K562 (cell line): ENCODE data around the gene METTL25B. TPM values are rescaled to one million over a fixed set of nuclear protein-coding genes. Genes with fewer than 3 reads are reported as not detected.
A peak's percentile ranks its signal among the peaks of the same experiment; 100 is the strongest.

ENCODE experiments used
- ATAC-seq: fragments of 200-7000 bp; cut with Tn5 transposase; 3 replicates; pipeline ENCODE4 v1.9.1; 2020; ENCODE audit warnings: moderate library complexity
- BruUV-seq: library from RNA; stranded (reverse); fragments of 400-500 nt; replicated peaks from 2 replicates; lab custom pipeline; 2021; lab: Mats Ljungman, UMichigan
- CTCF ChIA-PET: fragments of 300-600 bp; formaldehyde crosslinking; extraction: SDS; loops from one replicate; lab custom pipeline; 2021; ENCODE audit warnings: low intra/inter-chr PET ratio; lab: Yijun Ruan, JAX
- POLR2A ChIA-PET: fragments of 300-600, 350-650 bp; sonication (Branson Sonifier 250); formaldehyde crosslinking; extraction: SDS; loops from one replicate; lab custom pipeline; 2021; ENCODE audit warnings: antibody characterized with exemption, inconsistent platforms; lab: Yijun Ruan, JAX
- DNase-seq, 4 experiments: peaks; one replicate each; pipeline versions ENCODE4 v3.0.0 to v3.0.0-alpha.2; 2011 to 2018; ENCODE audit warnings: low spot score in 3 of 4, mixed read lengths in 3 of 4; ENCODE audit errors: extremely low read depth in 1 of 4
- FAIRE-seq: peaks from 2 replicates; lab custom pipeline; 2011; peaks lifted over from hg19 to GRCh38; lab: Jason Lieb, UNC
- H2AFZ ChIP-seq: 2 replicates; pipeline ENCODE4 v1.6.0; 2011; ENCODE audit warnings: low read depth, low read length, control low read depth, inconsistent platforms
- H3K27ac ChIP-seq: fragments of 200-600 bp; 3 replicates; pipeline ENCODE4 v1.8.0; 2011; ENCODE audit warnings: low read depth, mild to moderate bottlenecking, control low read depth, inconsistent platforms, low read length, moderate library complexity, mixed read lengths; ENCODE audit errors: extremely low read depth
- H3K27me3 ChIP-seq, 2 experiments: fragments of 300-600 bp in 1 of 2; 2 replicates in 1 of 2; 3 replicates in 1 of 2; pipeline versions ENCODE4 v1.6.0 to v1.8.0; 2011; ENCODE audit warnings: inconsistent platforms in 2 of 2, low read length in 2 of 2, mild to moderate bottlenecking in 1 of 2, mixed read lengths in 1 of 2, moderate library complexity in 1 of 2; ENCODE audit not compliant: control insufficient read depth in 2 of 2, insufficient read depth in 2 of 2
- H3K36me3 ChIP-seq: fragments of 300-600 bp; 3 replicates; pipeline ENCODE4 v1.8.0; 2011; ENCODE audit warnings: mild to moderate bottlenecking, low read length, inconsistent platforms; ENCODE audit not compliant: control insufficient read depth, insufficient read depth
- H3K4me1 ChIP-seq, 2 experiments: fragments of 200-600 bp in 1 of 2; replicated peaks in 1 of 2; 2 replicates in 1 of 2; 3 replicates in 1 of 2; pipeline versions ENCODE4 v1.5.1 to v1.8.0; 2011; ENCODE audit warnings: inconsistent platforms in 2 of 2, low read length in 2 of 2, mild to moderate bottlenecking in 1 of 2, mixed read lengths in 1 of 2, moderate library complexity in 1 of 2; ENCODE audit not compliant: control insufficient read depth in 2 of 2, insufficient read depth in 2 of 2
- H3K4me2 ChIP-seq: 2 replicates; pipeline ENCODE4 v1.6.1; 2011; ENCODE audit warnings: low read length, control low read depth, inconsistent platforms, mixed read lengths; ENCODE audit not compliant: insufficient read depth
- H3K4me3 ChIP-seq: fragments of 200-600 bp; sonication (generic), shearing (Covaris generic); 2 replicates; pipeline ENCODE4 v1.5.1; 2016; ENCODE audit warnings: control low read depth, inconsistent platforms
- H3K79me2 ChIP-seq: fragments of 200-600 bp; 3 replicates; pipeline ENCODE4 v1.8.0; 2011; ENCODE audit warnings: low read length, inconsistent platforms; ENCODE audit not compliant: control insufficient read depth, insufficient read depth
- H3K9ac ChIP-seq, 2 experiments: 2 replicates each; pipeline versions ENCODE4 v1.6.0 to v1.6.1; 2011; ENCODE audit warnings: low read depth in 2 of 2, low read length in 2 of 2, control low read depth in 1 of 2, inconsistent platforms in 1 of 2, mild to moderate bottlenecking in 1 of 2, mixed read lengths in 1 of 2; ENCODE audit not compliant: insufficient read depth in 1 of 2
- H3K9me1 ChIP-seq: one replicate; pipeline ENCODE4 v1.6.0; 2011; ENCODE audit warnings: inconsistent platforms, mild to moderate bottlenecking, low read length, moderate library complexity; ENCODE audit not compliant: control insufficient read depth, insufficient read depth
- H3K9me3 ChIP-seq: replicated peaks from 2 replicates; pipeline ENCODE4 v1.5.1; 2011; ENCODE audit warnings: low read depth, low read length, inconsistent platforms; ENCODE audit not compliant: control insufficient read depth, insufficient read depth
- H4K20me1 ChIP-seq: replicated peaks from 2 replicates; pipeline ENCODE4 v1.6.1; 2011; ENCODE audit warnings: low read length, inconsistent platforms, mixed read lengths; ENCODE audit not compliant: control insufficient read depth, insufficient read depth
- CC2D1A ChIP-seq: fragments of 450-650 bp; IDR thresholded peaks from 2 replicates; pipeline ENCODE4 v1.6.1; 2017; ENCODE audit warnings: mild to moderate bottlenecking
- CSDE1 ChIP-seq, 2 experiments: fragments of 450-650 bp; IDR thresholded peaks; 2 replicates each; pipeline ENCODE4 v1.6.1; 2016; ENCODE audit warnings: mild to moderate bottlenecking in 1 of 2
- E2F4 ChIP-seq: sonication (generic); formaldehyde crosslinking; IDR thresholded peaks from 2 replicates; pipeline ENCODE4 v1.8.0; 2022; ENCODE audit warnings: mild to moderate bottlenecking, low read depth, missing genetic modification reagents
- FOXK2 ChIP-seq, 2 experiments: fragments of 450-650 bp; IDR thresholded peaks in 1 of 2; conservative IDR thresholded peaks in 1 of 2; 2 replicates each; pipeline ENCODE4 v1.6.1; 2016; ENCODE audit warnings: low read depth in 2 of 2, mild to moderate bottlenecking in 1 of 2
- KDM4B ChIP-seq, 2 experiments: fragments of 450-650 bp in 1 of 2; sonication (generic) in 1 of 2; IDR thresholded peaks; 2 replicates each; pipeline ENCODE4 v1.6.1; 2016 to 2017; ENCODE audit warnings: borderline replicate concordance in 2 of 2, antibody characterized with exemption in 1 of 2, low read depth in 1 of 2, mild to moderate bottlenecking in 1 of 2
- KLF6 ChIP-seq: fragments of 250-450 bp; sonication (Bioruptor Pico); IDR thresholded peaks from 2 replicates; pipeline ENCODE4 v1.4.0; 2020; ENCODE audit warnings: mild to moderate bottlenecking, moderate library complexity, borderline replicate concordance
- LARP7 ChIP-seq: fragments of 450-650 bp; IDR thresholded peaks from 2 replicates; pipeline ENCODE4 v1.6.1; 2016
- SAFB2 ChIP-seq: fragments of 200-400 bp; formaldehyde crosslinking; IDR thresholded peaks from 2 replicates; pipeline ENCODE4 v1.6.1; 2018; ENCODE audit warnings: borderline replicate concordance, low read length, low read depth, moderate library complexity; ENCODE audit not compliant: severe bottlenecking
- SMARCA5 ChIP-seq: fragments of 450-650 bp; IDR thresholded peaks from 2 replicates; pipeline ENCODE4 v1.6.1; 2016
- SPI1 ChIP-seq: IDR thresholded peaks from 2 replicates; pipeline ENCODE4 v1.6.1; 2011; ENCODE audit warnings: low read depth, low read length, control low read depth, borderline replicate concordance
- STAG1 ChIP-seq: sonication (generic); formaldehyde crosslinking; IDR thresholded peaks from 2 replicates; pipeline ENCODE4 v1.5.0; 2020; ENCODE audit warnings: missing genetic modification reagents, borderline replicate concordance
- ZBTB7A ChIP-seq: IDR thresholded peaks from 2 replicates; pipeline ENCODE4 v1.6.1; 2011; ENCODE audit warnings: low read depth, mild to moderate bottlenecking, low read length, moderate library complexity, borderline replicate concordance; ENCODE audit not compliant: control insufficient read depth
- ZNF146 ChIP-seq: IDR thresholded peaks from one replicate; pipeline ENCODE4 v1.6.1; 2018; ENCODE audit warnings: missing compliant biosample characterization; ENCODE audit not compliant: unreplicated experiment
- ZNF436 ChIP-seq: fragments of 250-450, 450-650 bp; sonication (Bioruptor Pico); formaldehyde crosslinking; IDR thresholded peaks from 2 replicates; pipeline ENCODE4 v1.7.0; 2020; ENCODE audit warnings: mild to moderate bottlenecking
- ZNF79 ChIP-seq: fragments of 250-450 bp; sonication (Bioruptor Pico); IDR thresholded peaks from 2 replicates; pipeline ENCODE4 v1.4.0; 2020; ENCODE audit warnings: low read depth, mild to moderate bottlenecking, moderate library complexity
- whole genome bisulfite sequencing: fragments of 100-300 bp; shearing (Covaris generic); methylation state at CpG from one replicate; pipeline ENCODE4 v1.1.6; 2016; ENCODE audit warnings: low coverage, mixed read lengths; ENCODE audit not compliant: insufficient coverage; ENCODE audit errors: missing lambda C conversion rate; 5-methylcytosine and 5-hydroxymethylcytosine counted together
- in situ Hi-C: fragments of 300-500 bp; cut with MboI; formaldehyde crosslinking; loops from 4 replicates; pipeline ENCODE4 v1.15.0; 2018; ENCODE audit warnings: inconsistent platforms, mixed read lengths
- intact Hi-C: fragments of 100-400 bp; cut with micrococcal nuclease; formaldehyde crosslinking; loops from 2 replicates; pipeline ENCODE4 v1.14.2; 2022
- polyA plus RNA-seq, 8 experiments: library from polyadenylated mRNA; depleted of rRNA in 4 of 8; stranded (reverse) in 5 of 8; unstranded in 3 of 8; fragments of >200 nt; fragmentation: Nextera tagmentation in 2 of 8; fragmentation: Illumina TruSeq in 1 of 8; extraction: Ambion mirVana in 2 of 8; extraction: Trizol in 1 of 8; gene quantifications; 2 replicates each; pipeline versions ENCODE4 v1.2.1 to v1.2.3, GENCODE V29; 2011 to 2014; ENCODE audit warnings: inconsistent platforms in 1 of 8, missing spikeins in 1 of 8
- total RNA-seq, 7 experiments: library from RNA; depleted of rRNA in 6 of 7; stranded (reverse); fragments of >200 nt in 6 of 7; fragmentation: Illumina TruSeq in 2 of 7; extraction: Trizol in 2 of 7; gene quantifications; 2 replicates each; pipeline versions ENCODE4 v1.2.1 to v1.2.3, GENCODE V29; 2011 to 2021; ENCODE audit warnings: low replicate concordance in 1 of 7

Gene METTL25B
- total and polyA plus RNA-seq, 9 of the 15 experiments (the other 6 are each of a cell fraction or from before 2014, with no cell fraction given): 7.7 to 48.3 (median 33.1) TPM

- peaks cover 46 to 50% of the 10 kb centered on the region in 2 experiments for H3K4me1 ChIP-seq
- H4K20me1 ChIP-seq: peaks cover 26% of the 10 kb centered on the region
- no peak overlapping the region for H3K4me3 ChIP-seq
- H3K27me3 ChIP-seq: no peaks in the 10 kb centered on the region
- H3K36me3 ChIP-seq: peaks cover 77% of the 10 kb centered on the region
- H3K4me2 ChIP-seq: no peak overlapping the region
- WGBS: 93% methylated on average over 13 of the region's 14 CpGs
- H2AFZ ChIP-seq: no peak overlapping the region
- H3K9ac ChIP-seq: peak overlapping the region in 1 of 2 experiments; percentile 59; a peak in 2 of 4 replicates
- peaks cover 70% of the 10 kb centered on the region for H3K79me2 ChIP-seq
- DNase-seq (no peak), ATAC-seq (no peak), FAIRE-seq (no peak)
- in situ Hi-C loops (loop anchor here (25.0 kb wide), 1 partner anchor 1433 kb away; the partner anchor contains the start of genes FDPS, PKLR and RUSC1), intact Hi-C loops (no loop called here)
- no TSS peak for BruUV-seq
- no peaks in the 10 kb centered on the region for H3K9me3 ChIP-seq
- POLR2A ChIA-PET: interaction anchor here (0.8 to 1.3 kb wide), 2 partner anchors 17 to 23 kb away, joined by 3 to 5 read pairs; partner anchors contain the start of genes ISG20L2, METTL25B and PRCC
- no peak for TF ChIP-seq CSDE1 (IDR thresholded peaks at IDR 0.05)
- no peak for TF ChIP-seq SAFB2
- no peak for TF ChIP-seq CC2D1A
- no peak for TF ChIP-seq ZNF436 (CRISPR knock-in tag)
- no peak for TF ChIP-seq SMARCA5
- no peak for TF ChIP-seq FOXK2 (conservative IDR thresholded peaks at IDR 0.05 in 1 of 2, IDR thresholded peaks at IDR 0.05 in 1 of 2; ENCODE audit: low read depth in 2 of 2)
- TF ChIP-seq ZNF146 (CRISPR knock-in tag): no peak
- TF ChIP-seq ZBTB7A: no peak
- no peak for TF ChIP-seq ZNF79 (CRISPR knock-in tag)
- TF ChIP-seq LARP7: no peak
- no peak for TF ChIP-seq SPI1
- TF ChIP-seq KLF6 (CRISPR knock-in tag): no peak
- TF ChIP-seq KDM4B (IDR thresholded peaks at IDR 0.05; ENCODE audit: borderline replicate concordance in 2 of 2, low read depth in 1 of 2): no peak
- TF ChIP-seq E2F4: no peak
- TF ChIP-seq STAG1 (CRISPR knock-in tag): no peak
- CTCF ChIA-PET: no interaction called here
- peak overlapping the region; percentile 97; the same call in 2 of the 3 replicates for H3K27ac ChIP-seq
- no peaks in the 10 kb centered on the region for H3K9me1 ChIP-seq
Measured at GRCh38 chr1:156744786-156745419, 16.6 kb downstream of the METTL25B start.
